NCI-H446 (cell line): ENCODE measurements around the gene SLC5A1.
"Not testable (repeated sequence)": the region's sequence is repeated elsewhere in the genome, so short reads cannot be mapped to it uniquely, and the experiment has no call there.

Source experiments
- DNase-seq, 2 experiments: peaks; one replicate each; lab custom pipeline; 2025; lab: John Stamatoyannopoulos, UW

The SLC5A1 gene

DNA sequence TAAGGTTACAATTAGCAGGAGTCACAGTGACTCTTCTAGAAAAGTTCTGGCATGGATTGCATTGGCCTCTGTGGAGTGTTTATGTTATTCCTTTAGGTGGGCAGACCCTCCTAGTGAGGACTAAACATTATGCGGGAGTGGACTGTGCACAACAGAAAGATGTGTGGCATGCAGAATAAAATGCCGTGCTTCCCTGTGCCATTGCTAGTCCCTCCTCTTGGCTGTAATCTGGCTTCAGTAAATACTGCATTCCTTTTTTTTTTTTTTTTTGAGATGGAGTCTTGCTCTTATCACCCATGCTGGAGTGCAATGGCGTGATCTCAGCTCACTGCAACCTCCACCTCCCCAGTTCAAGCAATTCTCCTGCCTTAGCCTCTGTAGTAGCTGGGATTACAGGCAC, 45.0 kb downstream of the SLC5A1 start:
- no peak for DNase-seq

GRCh38 chr22:32097018-32097417, 54.0 kb downstream of the SLC5A1 start:
- no peak for DNase-seq

DNA sequence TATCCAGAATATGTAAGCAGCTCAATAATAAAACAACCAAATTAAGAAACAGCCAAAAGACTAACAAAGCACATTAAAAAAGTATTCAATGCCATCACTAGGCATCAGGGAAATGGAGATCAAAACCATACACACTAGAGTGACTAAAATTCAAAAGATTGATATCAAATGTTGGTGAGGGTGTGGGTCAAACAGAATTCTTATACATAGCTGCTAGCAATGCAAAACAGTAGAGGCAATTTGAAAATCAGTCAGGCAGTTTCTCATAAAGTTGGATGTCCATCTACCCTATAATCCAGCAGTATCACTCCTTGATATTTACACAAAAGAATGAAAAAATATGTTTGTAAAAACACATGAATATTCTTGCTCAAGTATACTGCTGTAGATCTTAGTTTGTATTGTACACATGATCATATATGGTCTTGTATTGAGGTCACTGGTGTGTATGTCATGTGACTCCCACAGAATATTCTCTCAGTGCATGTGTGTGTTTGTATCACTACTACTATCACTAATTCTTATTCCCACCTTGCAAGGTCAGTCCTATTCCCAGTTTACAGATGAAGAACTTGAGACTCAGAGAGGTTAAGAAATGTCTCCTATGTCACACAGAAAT, 54.9 kb downstream of the SLC5A1 start:
- DNase-seq = no peak

- no peak for DNase-seq
These were observed 57.6 kb downstream of the SLC5A1 start for GRCh38 chr22:32100711-32101110.

DNA sequence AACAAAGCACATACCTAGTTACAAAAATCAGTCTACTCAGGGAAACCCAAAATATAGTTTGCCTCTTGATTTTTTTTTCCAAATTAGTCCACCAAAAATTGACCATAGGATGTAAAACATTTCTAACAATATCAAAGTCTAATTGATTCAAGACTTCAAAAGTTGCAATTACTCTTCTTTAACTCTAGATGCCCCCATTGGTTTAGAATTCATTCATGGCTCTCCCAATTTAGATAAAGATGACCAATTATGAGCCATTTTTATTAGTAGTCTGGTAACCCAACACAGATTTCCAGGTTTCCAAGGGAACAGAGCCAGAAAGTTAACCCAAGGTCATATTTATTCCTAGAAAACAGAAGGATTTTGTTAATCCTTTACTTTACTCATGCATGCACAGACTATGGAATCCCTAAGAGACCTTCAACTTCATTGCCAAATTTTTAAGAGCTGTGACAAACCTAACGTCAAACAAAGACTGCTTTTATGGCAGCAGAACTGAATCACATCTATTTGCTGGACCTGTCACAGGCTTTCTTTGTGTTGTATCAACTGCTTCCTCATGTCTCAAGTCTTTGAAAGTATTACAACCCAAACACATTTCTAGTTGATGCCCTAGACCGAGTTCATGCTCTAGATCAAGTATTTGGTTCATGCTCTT, 60.7 kb downstream of the SLC5A1 start:
- no peak for DNase-seq

GRCh38 chr22:32106930-32107329, 63.9 kb downstream of the SLC5A1 start:
- DNase-seq = no peak

DNA sequence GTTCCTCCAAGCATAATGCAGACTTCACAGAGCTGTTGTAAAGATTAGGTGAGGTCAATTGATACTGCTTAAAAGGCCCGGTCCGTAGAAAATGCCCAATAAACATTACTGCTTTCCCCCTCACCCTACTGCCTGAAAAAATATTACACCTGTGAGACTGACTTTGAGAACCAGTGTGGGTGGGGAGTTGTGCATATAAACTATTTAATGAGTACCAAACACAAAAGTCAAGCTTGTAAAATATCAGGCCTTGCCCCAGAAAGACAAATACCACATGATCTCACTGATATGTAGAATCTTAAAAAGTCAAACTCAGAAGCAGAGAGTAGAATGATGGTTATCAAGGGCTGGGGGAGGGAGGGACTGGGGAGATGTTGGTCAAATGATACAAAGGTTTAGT, 69.3 kb downstream of the SLC5A1 start:
- no peak for DNase-seq

DNA sequence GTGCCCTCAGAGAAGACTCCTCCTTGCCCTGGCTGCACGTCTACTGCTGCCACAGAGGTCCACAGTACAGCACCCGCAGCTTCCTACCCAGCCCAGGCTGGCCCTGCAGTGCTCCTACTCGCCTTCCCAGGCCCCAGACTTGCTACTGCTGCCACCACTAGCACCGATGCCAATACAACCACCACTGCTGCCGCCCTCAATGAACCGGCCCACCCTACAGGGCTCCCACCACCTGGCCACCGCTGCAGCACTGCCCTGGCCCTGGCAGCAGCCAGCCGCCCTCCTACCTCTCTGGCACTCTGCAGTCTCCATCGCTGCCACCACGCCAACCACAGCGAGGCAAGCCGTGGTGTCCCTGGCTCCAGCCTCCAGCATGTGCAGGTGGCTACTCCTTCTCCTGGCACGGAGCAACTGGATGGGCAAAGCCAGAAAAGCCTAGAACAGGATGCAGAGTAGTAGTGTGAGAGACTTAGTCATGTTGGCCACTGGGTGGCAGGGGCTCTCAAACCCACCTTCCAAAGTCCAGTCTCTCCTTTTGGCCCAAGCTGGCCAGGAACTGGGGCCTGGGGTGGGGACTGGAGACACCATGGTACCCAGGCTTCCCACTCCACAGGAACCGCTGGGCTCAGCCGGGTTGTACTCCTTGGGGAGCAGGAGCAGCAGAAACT, 76.6 kb downstream of the SLC5A1 start:
- no peak for DNase-seq

- no peak for DNase-seq
These were observed 77.5 kb downstream of the SLC5A1 start for GRCh38 chr22:32120603-32121002.

DNA sequence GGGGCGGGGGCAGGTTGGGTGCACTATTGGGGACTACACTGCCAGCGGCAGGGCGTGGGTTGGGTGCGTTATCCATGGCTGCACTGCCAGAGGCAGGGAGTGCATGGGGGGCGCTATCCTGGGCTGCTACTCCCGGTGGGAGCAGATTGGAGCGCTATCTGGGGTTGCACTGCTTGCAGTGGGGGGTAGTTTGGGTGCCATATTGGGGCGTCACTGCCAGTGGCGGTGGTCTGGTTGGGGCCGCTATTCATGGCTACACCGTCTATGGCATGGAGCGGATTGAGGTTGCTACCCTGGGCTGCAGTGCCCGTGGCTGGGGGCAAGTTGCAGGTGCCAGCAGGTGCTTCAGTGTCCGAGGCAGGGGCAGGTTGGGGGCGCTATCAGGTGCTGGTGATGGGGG, 79.8 kb downstream of the SLC5A1 start:
- no peak for DNase-seq

GRCh38 chr22:32123657-32124056, 80.6 kb downstream of the SLC5A1 start:
- no peak for DNase-seq

DNA sequence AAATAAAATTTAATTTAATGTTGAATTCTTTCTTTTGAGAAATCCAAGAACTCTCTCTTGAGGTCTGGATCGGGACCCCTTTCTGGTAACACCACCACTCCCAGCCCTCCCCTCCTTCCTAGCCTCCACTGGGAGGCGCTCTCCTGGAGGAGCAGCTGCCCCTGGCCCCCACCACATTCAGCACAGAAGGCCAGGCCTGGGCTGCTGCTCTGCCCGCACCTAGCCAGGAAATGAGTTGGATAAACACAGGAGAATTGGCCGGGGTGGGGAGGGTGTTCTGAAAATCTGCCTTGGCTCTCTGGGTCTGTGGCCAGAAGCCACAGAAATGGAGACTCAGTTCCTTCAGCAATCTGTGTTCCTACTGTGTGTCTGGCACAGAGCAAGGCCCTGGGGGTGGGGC, 84.8 kb downstream of the SLC5A1 start:
- no peak for DNase-seq

GRCh38 chr22:32130464-32130863, 87.4 kb downstream of the SLC5A1 start:
- no peak for DNase-seq

- DNase-seq = no peak
These were observed 89.1 kb downstream of the SLC5A1 start for GRCh38 chr22:32132126-32132525.

DNA sequence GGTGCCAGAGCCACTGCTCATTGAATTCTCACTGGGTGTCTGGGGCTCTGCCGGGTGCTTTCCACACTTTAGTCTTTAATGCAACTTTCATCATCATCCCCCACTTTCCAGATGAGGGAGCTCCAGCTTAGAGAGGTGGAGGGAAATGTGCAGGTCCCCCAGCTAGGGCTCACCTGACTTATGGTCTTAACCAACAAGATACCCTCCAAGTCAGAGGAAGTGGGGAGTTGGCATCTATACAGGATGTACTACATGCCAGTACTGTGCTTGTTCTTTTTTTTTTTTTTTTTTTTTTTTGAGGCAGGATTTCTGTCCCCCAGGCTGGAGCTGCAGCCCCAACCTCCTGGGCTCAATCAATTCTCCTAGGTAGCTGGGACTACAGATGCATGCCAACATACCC, 89.7 kb downstream of the SLC5A1 start:
- DNase-seq = no peak

DNA sequence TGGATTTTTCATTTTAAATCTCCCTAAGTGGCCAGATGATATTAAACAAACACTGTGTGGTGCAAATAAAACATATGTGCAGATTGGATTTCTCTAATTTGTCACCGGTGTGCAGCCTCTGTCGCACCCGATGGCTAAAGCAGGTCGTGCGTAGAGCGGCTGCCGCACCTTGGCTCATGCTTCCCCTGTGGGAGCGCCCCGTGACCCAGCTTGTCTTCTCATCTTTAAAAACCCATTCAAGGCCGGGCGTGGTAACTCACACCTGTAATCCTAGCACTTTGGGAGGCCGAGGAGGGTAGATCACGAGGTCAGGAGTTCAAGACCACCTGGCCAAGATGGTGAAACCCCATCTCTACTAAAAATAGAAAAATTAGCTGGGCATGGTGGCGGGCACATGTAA, 91.7 kb downstream of the SLC5A1 start:
- not testable (repeated sequence) for DNase-seq

GRCh38 chr22:32135958-32136357, 92.9 kb downstream of the SLC5A1 start:
- DNase-seq = not testable (repeated sequence)

- DNase-seq = not testable (repeated sequence)
These were observed 93.8 kb downstream of the SLC5A1 start for GRCh38 chr22:32136881-32137280.

DNA sequence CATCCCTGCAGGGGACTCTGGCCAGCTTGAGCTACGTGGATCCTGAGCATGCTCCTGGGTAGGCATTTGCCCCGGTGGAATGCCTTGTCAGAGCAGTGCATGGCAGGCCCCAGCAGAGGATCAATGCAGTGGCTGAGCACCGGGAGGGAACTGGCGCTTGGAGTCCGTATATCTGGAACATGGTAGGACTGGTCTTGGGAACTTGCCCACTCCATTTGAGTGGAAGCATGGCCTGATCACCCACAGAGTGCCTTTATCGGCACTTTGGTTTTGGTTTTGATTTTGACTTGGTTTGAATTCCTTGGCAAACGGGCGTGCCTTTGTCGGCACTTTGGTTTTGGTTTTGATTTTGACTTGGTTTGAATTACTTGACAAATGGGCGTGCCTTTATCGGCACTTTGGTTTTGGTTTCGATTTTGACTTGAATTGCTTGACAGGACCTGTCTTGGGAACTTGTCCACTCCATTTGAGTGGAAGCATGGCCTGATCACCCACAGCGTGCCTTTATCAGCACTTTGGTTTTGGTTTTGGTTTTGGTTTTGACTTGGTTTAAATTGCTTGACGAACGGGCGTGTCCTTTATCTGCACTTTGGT, 94.8 kb downstream of the SLC5A1 start:
- DNase-seq = not testable (repeated sequence)

DNA sequence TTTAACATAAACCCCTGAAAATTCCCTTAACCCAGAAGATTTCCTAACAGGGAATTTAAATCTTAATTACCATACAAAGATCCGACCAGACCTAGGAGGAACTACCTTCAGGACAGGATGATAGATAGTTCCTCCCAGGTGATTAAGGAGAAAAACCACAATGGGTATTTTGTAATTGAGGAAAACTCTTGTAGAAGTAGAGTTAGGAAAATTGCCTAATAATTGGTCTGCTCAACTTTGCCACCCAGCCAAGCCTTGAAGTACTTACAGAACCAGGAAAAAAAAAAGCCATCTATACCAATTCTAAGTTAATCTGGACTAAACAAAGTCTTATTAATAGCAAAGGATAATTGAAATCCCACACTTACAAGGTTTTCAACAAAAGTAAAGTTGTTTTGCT, 95.5 kb downstream of the SLC5A1 start:
- DNase-seq = not testable (repeated sequence)

GRCh38 chr22:32140688-32141087, 97.6 kb downstream of the SLC5A1 start:
- not testable (repeated sequence) for DNase-seq

DNA sequence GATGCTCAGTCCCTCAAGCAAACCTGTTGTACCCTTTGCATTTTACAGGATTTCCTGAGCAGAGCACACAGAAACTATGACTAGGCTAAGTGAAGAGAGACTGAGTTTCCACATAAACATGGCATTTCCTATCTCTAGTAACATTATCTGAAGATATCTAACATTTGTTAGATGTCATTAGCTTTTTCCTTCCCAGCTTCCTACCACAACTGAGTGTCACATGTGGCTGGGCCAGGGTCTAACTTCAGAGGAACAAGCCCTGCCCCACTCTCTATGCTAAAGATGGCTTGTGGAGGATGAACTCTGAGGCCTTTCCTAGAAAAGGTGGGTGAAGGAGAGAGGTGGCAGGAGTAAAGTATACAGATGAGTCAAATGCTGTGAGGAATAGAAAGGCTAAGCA, 99.5 kb downstream of the SLC5A1 start:
- DNase-seq = no peak
